Natural killer cell (primary cell): ENCODE results near the gene LPAR2. TPM values are rescaled to one million over a fixed set of nuclear protein-coding genes. Genes with fewer than 3 reads are reported as not detected.
A peak's percentile ranks its signal among the peaks of the same experiment; 100 is the strongest.

Source experiments
- ATAC-seq, 3 donors: fragments of 150-1000 bp in 2 of 3; fragments of 200-7000 bp in 1 of 3; cut with Tn5 transposase; 1 replicate in 1 of 3; 2 replicates in 2 of 3; pipeline ENCODE4 v1.10.0; 2021; ENCODE audit warnings: mild to moderate bottlenecking in 2 of 3, moderate library complexity in 2 of 3
- DNase-seq, 2 donors: peaks; one replicate each; pipeline versions ENCODE4 v3.0.0 to v3.0.0-alpha.2; 2013 to 2021; ENCODE audit warnings: mixed read lengths in 1 of 2
- H3K27ac ChIP-seq: one replicate; pipeline ENCODE4 v1.5.1; 2013; ENCODE audit warnings: mild to moderate bottlenecking, low read length
- H3K27me3 ChIP-seq: one replicate; pipeline ENCODE4 v1.6.1; 2013; ENCODE audit warnings: low read length; ENCODE audit not compliant: control insufficient read depth, insufficient read depth
- H3K36me3 ChIP-seq: one replicate; pipeline ENCODE4 v1.6.1; 2013; ENCODE audit warnings: low read length; ENCODE audit not compliant: control insufficient read depth, insufficient read depth
- H3K4me1 ChIP-seq: one replicate; pipeline ENCODE4 v1.6.1; 2013; ENCODE audit warnings: low read length; ENCODE audit not compliant: control insufficient read depth, insufficient read depth
- H3K4me3 ChIP-seq: one replicate; pipeline ENCODE4 v1.5.1; 2013; ENCODE audit warnings: low read length
- H3K9me3 ChIP-seq: one replicate; pipeline ENCODE4 v1.6.1; 2013; ENCODE audit warnings: low read length; ENCODE audit not compliant: control insufficient read depth, insufficient read depth
- H3K27ac Mint-ChIP-seq, 2 donors: one replicate each; pipeline ENCODE4 v1.8.0; 2022; ENCODE audit warnings: mild to moderate bottlenecking in 2 of 2, mixed read lengths in 2 of 2, moderate library complexity in 1 of 2
- H3K27me3 Mint-ChIP-seq, 2 donors: one replicate each; pipeline ENCODE4 v1.8.0; 2022; ENCODE audit warnings: low read depth in 2 of 2, mixed read lengths in 2 of 2
- H3K36me3 Mint-ChIP-seq: one replicate; pipeline ENCODE4 v1.8.0; 2022; ENCODE audit warnings: mixed read lengths
- H3K4me1 Mint-ChIP-seq, 2 donors: one replicate each; pipeline ENCODE4 v1.8.0; 2022; ENCODE audit warnings: mixed read lengths in 2 of 2
- H3K4me3 Mint-ChIP-seq: one replicate; pipeline ENCODE4 v1.8.0; 2022; ENCODE audit warnings: mild to moderate bottlenecking, moderate library complexity, mixed read lengths
- H3K9me3 Mint-ChIP-seq, 2 donors: one replicate each; pipeline ENCODE4 v1.8.0; 2022; ENCODE audit warnings: mixed read lengths in 2 of 2
- CTCF ChIP-seq: fragments of 200-600 bp; IDR thresholded peaks from one replicate; pipeline ENCODE4 v1.8.0; 2022; ENCODE audit warnings: antibody characterized with exemption
- WGBS: methylation state at CpG from one replicate; pipeline ENCODE4 v1.1.7; 2013; ENCODE audit warnings: missing lambda C conversion rate; ENCODE audit not compliant: insufficient coverage; 5-methylcytosine and 5-hydroxymethylcytosine counted together
- intact Hi-C: fragments of 100-400 bp; cut with micrococcal nuclease; formaldehyde crosslinking; loops from one replicate; pipeline ENCODE4 v1.14.2; 2022
- total RNA-seq, 4 donors: library from RNA; stranded (reverse); fragments of 120-200 nt in 1 of 4; gene quantifications; one replicate each; pipeline versions ENCODE4 v1.2.3 to v1.2.4, GENCODE V29; 2013 to 2022

LPAR2 gene
- total RNA-seq, 3 donors from 2014 or later (not counting 1 experiment from before 2014, with no cell fraction given): 52.1 to 81.5 (median 56.4) TPM

GRCh38 chr19:19636573-19637185 is 8.7 kb upstream of the LPAR2 start:
- WGBS: 97% methylated on average over 9 of the region's 9 CpGs
- peaks cover 17% of the 10 kb centered on the region for H3K36me3 Mint-ChIP-seq
- H3K36me3 ChIP-seq: peaks cover 67% of the 10 kb centered on the region
- no peak overlapping the region for H3K4me3 Mint-ChIP-seq
- intact Hi-C loops: no loop called here
- ATAC-seq: no peak
- no peaks in the 10 kb centered on the region for H3K27me3 ChIP-seq
- no peak overlapping the region for H3K4me3 ChIP-seq
- peaks cover 11 to 27% of the 10 kb centered on the region in 2 donors for H3K4me1 Mint-ChIP-seq
- DNase-seq: no peak
- no peak for TF ChIP-seq CTCF
- H3K27me3 Mint-ChIP-seq: no peaks in the 10 kb centered on the region
- H3K27ac ChIP-seq: no peak overlapping the region
- no peak overlapping the region for H3K27ac Mint-ChIP-seq
- H3K9me3 ChIP-seq: no peaks in the 10 kb centered on the region
- H3K9me3 Mint-ChIP-seq: no peaks in the 10 kb centered on the region
- H3K4me1 ChIP-seq: peaks cover 8% of the 10 kb centered on the region

GRCh38 chr19:19635313-19635702 is 7.3 kb upstream of the LPAR2 start:
- intact Hi-C loops: no loop called here
- Histone ChIP-seq H3K4me3 (no peak overlapping the region), H3K9me3 (no peaks in the 10 kb centered on the region), H3K27ac (no peak overlapping the region), H3K27me3 (no peaks in the 10 kb centered on the region), H3K4me1 (peaks cover 4% of the 10 kb centered on the region), H3K36me3 (peaks cover 61% of the 10 kb centered on the region)
- no peak for TF ChIP-seq CTCF
- peaks cover 11 to 25% of the 10 kb centered on the region in 2 donors for H3K4me1 Mint-ChIP-seq
- 98% methylated on average over 14 of the region's 14 CpGs for WGBS
- no peaks in the 10 kb centered on the region for H3K27me3 Mint-ChIP-seq
- no peak for DNase-seq
- H3K27ac Mint-ChIP-seq: peak overlapping the region in 1 of 2 donors; percentile 58
- no peak for ATAC-seq
- no peaks in the 10 kb centered on the region for H3K9me3 Mint-ChIP-seq
- peaks cover 17% of the 10 kb centered on the region for H3K36me3 Mint-ChIP-seq
- H3K4me3 Mint-ChIP-seq: no peak overlapping the region

GRCh38 chr19:19634516-19635312 is 6.7 kb upstream of the LPAR2 start:
- Histone ChIP-seq H3K9me3 (no peaks in the 10 kb centered on the region), H3K4me3 (no peak overlapping the region), H3K36me3 (peaks cover 55% of the 10 kb centered on the region), H3K4me1 (peaks cover 4% of the 10 kb centered on the region), H3K27me3 (no peaks in the 10 kb centered on the region), H3K27ac (no peak overlapping the region)
- no peak for ATAC-seq
- Mint-ChIP-seq H3K36me3 (peaks cover 17% of the 10 kb centered on the region), H3K9me3 (no peaks in the 10 kb centered on the region), H3K27me3 (no peaks in the 10 kb centered on the region), H3K4me1 (peaks cover 11 to 25% of the 10 kb centered on the region in 2 donors), H3K27ac (peak overlapping the region; percentile 27 to 58), H3K4me3 (no peak overlapping the region)
- TF ChIP-seq CTCF: no peak
- 92% methylated on average over 36 of the region's 36 CpGs for WGBS
- intact Hi-C loops: no loop called here
- no peak for DNase-seq
